ENCODE measurements around the gene EGFR. TPM values are rescaled to one million over a fixed set of nuclear protein-coding genes. Genes with fewer than 3 reads are reported as not detected.

EGFR gene
- total RNA-seq, 2 donors from 2014 or later, result 78.3 to 112 TPM

DNA sequence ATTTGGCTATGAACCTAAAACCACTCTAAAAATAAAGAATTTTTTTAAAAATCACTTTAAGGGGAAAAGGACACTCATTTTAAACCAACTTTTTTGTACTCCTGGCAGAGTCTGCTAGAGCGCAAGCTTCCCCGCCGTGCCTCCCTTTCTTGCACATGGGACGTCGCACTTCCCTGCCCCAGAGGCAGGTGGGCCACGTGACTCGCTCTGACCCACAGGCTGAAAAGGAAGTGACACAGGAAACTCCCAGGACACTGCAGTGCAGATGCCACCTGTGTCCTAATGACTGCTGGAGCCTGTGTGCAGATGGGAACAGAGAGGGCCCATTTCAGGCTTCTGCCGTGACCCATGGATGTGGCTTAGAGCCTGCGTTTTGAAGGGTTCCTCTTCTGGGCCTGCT is 204.2 kb downstream of the EGFR start:
- no peak overlapping the region for H3K4me3 ChIP-seq
- intact Hi-C loops (cut with DNase I), result no loop called here
- no peaks in the 10 kb centered on the region for H3K36me3 ChIP-seq
- no peaks in the 10 kb centered on the region for H3K9me3 ChIP-seq
- WGBS, result 88% methylated on average over 9 of the region's 9 CpGs
- no peak for DNase-seq (ENCODE audit: low spot score)
- TF ChIP-seq POLR2AphosphoS5 (IDR thresholded peaks at IDR 0.05) (no peak), CTCF (IDR thresholded peaks at IDR 0.05) (no peak), POLR2A (IDR thresholded peaks at IDR 0.05) (no peak)
- no peak overlapping the region for H3K27ac ChIP-seq
- no peaks in the 10 kb centered on the region for H3K27me3 ChIP-seq (replicated peaks; ENCODE audit: insufficient read depth)
- H3K4me1 ChIP-seq (replicated peaks), result no peaks in the 10 kb centered on the region

DNA sequence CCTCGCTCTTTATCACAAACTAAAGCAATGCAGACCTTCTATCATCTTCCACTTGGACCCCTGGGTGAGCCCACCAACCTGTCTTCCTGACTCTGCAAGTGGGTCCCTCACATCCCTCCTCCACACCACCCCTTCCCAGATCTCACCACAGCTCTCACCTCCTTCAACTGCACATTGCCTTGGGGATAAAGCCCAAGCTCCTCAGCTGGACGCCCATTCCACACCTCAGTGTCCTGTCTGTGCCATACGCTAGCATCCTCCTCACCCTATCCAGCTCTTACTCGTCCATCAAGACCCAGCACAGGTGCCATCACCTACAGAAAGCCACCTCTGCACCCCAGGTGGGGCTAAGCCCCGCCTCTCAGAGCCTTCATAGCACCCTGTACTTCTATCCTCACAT is 205.3 kb downstream of the EGFR start:
- H3K4me3 ChIP-seq, result no peak overlapping the region
- H3K27me3 ChIP-seq (replicated peaks; ENCODE audit: insufficient read depth), result no peaks in the 10 kb centered on the region
- intact Hi-C loops (cut with DNase I), result no loop called here
- no peak for TF ChIP-seq POLR2AphosphoS5 (IDR thresholded peaks at IDR 0.05)
- TF ChIP-seq CTCF (IDR thresholded peaks at IDR 0.05), result no peak
- TF ChIP-seq POLR2A (IDR thresholded peaks at IDR 0.05), result no peak
- no peak overlapping the region for H3K27ac ChIP-seq
- no peaks in the 10 kb centered on the region for H3K9me3 ChIP-seq
- DNase-seq (ENCODE audit: low spot score), result no peak
- H3K36me3 ChIP-seq, result no peaks in the 10 kb centered on the region
- WGBS, result 94% methylated on average over 5 of the region's 5 CpGs
- no peaks in the 10 kb centered on the region for H3K4me1 ChIP-seq (replicated peaks)

- no peak for TF ChIP-seq POLR2AphosphoS5 (IDR thresholded peaks at IDR 0.05)
- Histone ChIP-seq H3K27me3 (replicated peaks; ENCODE audit: insufficient read depth) (no peaks in the 10 kb centered on the region), H3K4me3 (no peak overlapping the region), H3K4me1 (replicated peaks) (no peaks in the 10 kb centered on the region), H3K9me3 (no peaks in the 10 kb centered on the region), H3K36me3 (no peaks in the 10 kb centered on the region), H3K27ac (no peak overlapping the region)
- DNase-seq (ENCODE audit: low spot score), result no peak
- WGBS, result 98% methylated on average over 2 of the region's 2 CpGs
- intact Hi-C loops (cut with DNase I), result no loop called here
Observed at GRCh38 chr7:55224810-55225209, 206.0 kb downstream of the EGFR start.

- intact Hi-C loops (cut with DNase I), result no loop called here
- Histone ChIP-seq H3K4me3 (no peak overlapping the region), H3K36me3 (no peaks in the 10 kb centered on the region), H3K27me3 (replicated peaks; ENCODE audit: insufficient read depth) (no peaks in the 10 kb centered on the region), H3K27ac (no peak overlapping the region), H3K4me1 (replicated peaks) (no peaks in the 10 kb centered on the region), H3K9me3 (no peaks in the 10 kb centered on the region)
- TF ChIP-seq POLR2AphosphoS5 (IDR thresholded peaks at IDR 0.05) (no peak), POLR2A (IDR thresholded peaks at IDR 0.05) (no peak), CTCF (IDR thresholded peaks at IDR 0.05) (no peak)
- WGBS, result 76% methylated on average over 1 of the region's 1 CpG
- DNase-seq (ENCODE audit: low spot score), result no peak
Observed at GRCh38 chr7:55230014-55230413, 211.2 kb downstream of the EGFR start.

DNA sequence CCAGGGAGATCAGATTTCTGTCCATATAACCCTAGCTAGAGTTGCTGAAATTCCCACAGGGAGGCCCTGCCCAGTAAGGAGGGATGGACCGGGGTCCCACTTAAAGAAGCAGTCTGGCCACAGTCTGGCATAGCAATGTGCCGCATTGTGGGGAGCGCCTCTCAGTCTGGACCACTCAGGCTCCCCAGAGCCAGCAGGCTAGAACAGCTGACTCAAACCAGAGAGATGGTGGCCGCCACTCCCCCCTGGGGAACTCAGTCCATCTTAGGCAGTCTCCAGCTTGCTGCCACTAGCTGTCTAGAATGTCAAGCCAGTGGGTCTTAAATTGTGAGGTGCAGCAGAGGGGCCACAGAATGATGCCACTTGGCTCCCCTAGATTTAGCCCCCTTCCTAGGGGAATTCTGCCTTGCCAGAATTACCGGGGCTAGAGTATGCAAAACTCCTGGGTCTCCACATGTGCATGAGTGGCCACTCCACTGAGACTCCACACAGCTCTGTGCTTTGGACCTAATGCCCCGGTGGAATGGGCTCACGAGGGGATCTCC is 213.0 kb downstream of the EGFR start:
- Histone ChIP-seq H3K27ac (no peak overlapping the region), H3K9me3 (no peaks in the 10 kb centered on the region), H3K27me3 (replicated peaks; ENCODE audit: insufficient read depth) (no peaks in the 10 kb centered on the region), H3K36me3 (no peaks in the 10 kb centered on the region), H3K4me1 (replicated peaks) (no peaks in the 10 kb centered on the region), H3K4me3 (no peak overlapping the region)
- 89% methylated on average over 7 of the region's 7 CpGs for WGBS
- intact Hi-C loops (cut with DNase I), result no loop called here
- TF ChIP-seq CTCF (IDR thresholded peaks at IDR 0.05), result no peak
- no peak for TF ChIP-seq POLR2A (IDR thresholded peaks at IDR 0.05)
- no peak for TF ChIP-seq POLR2AphosphoS5 (IDR thresholded peaks at IDR 0.05)
- no peak for DNase-seq (ENCODE audit: low spot score)

All from prostate gland (tissue), 2 donors.